Fibroblast of mammary gland (primary cell): ENCODE results near the gene MIPEP.
A peak's percentile ranks its signal among the peaks of the same experiment; 100 is the strongest.
"Not testable (repeated sequence)": the region's sequence is repeated elsewhere in the genome, so short reads cannot be mapped to it uniquely, and the experiment has no call there.

Experiments
- DNase-seq: peaks from one replicate; pipeline ENCODE4 v3.0.0-alpha.2; 2010; ENCODE audit warnings: low read depth
- H3K4me3 ChIP-seq: 2 replicates; pipeline ENCODE4 v1.5.1; 2011; ENCODE audit warnings: low read depth, mild to moderate bottlenecking, low read length, moderate library complexity; ENCODE audit not compliant: control insufficient read depth
- CTCF ChIP-seq: conservative IDR thresholded peaks from 2 replicates; pipeline ENCODE4 v1.5.1; 2011; ENCODE audit warnings: low read depth, low read length, inconsistent platforms; ENCODE audit not compliant: control insufficient read depth, insufficient read depth

The MIPEP gene

GRCh38 chr13:23883255-23883654 is 5.9 kb downstream of the MIPEP start:
- DNase-seq, result no peak
- TF ChIP-seq CTCF, result no peak
- no peak overlapping the region for H3K4me3 ChIP-seq

- not testable (repeated sequence) for H3K4me3 ChIP-seq, DNase-seq
These were observed 7.8 kb downstream of the MIPEP start for GRCh38 chr13:23881402-23881800.

- DNase-seq, H3K4me3 ChIP-seq: not testable (repeated sequence)
These were observed 8.5 kb downstream of the MIPEP start for GRCh38 chr13:23880493-23881401.

GRCh38 chr13:23877286-23877685 is 11.9 kb downstream of the MIPEP start:
- no peak overlapping the region for H3K4me3 ChIP-seq
- no peak for TF ChIP-seq CTCF
- no peak for DNase-seq

GRCh38 chr13:23876265-23876664 is 12.9 kb downstream of the MIPEP start:
- DNase-seq, result no peak
- TF ChIP-seq CTCF, result peak; percentile 42
- no peak overlapping the region for H3K4me3 ChIP-seq

- peak; percentile 48 for TF ChIP-seq CTCF
- no peak overlapping the region for H3K4me3 ChIP-seq
- DNase-seq, result peak; percentile 61
These were observed 17.5 kb downstream of the MIPEP start for GRCh38 chr13:23871616-23872220.

GRCh38 chr13:23870356-23871140 is 18.7 kb downstream of the MIPEP start:
- H3K4me3 ChIP-seq, result no peak overlapping the region
- DNase-seq, result no peak
- no peak for TF ChIP-seq CTCF
